Testis (tissue), 3 donors: ENCODE data around the gene TFPT. TPM values are rescaled to one million over a fixed set of nuclear protein-coding genes. Genes with fewer than 3 reads are reported as not detected.

ENCODE experiments used
- DNase-seq: peaks from one replicate; pipeline ENCODE4 v3.0.0-alpha.2; 2019
- H3K27ac ChIP-seq, 2 donors: fragments of 200-600 bp; sonication (generic); one replicate each; pipeline ENCODE4 v1.5.1; 2019
- H3K27me3 ChIP-seq: fragments of 200-600 bp; sonication (generic); one replicate; pipeline ENCODE4 v1.5.1; 2019
- H3K36me3 ChIP-seq: fragments of 200-600 bp; sonication (generic); one replicate; pipeline ENCODE4 v1.5.1; 2017; ENCODE audit warnings: low read depth; ENCODE audit errors: missing control alignments
- H3K4me1 ChIP-seq: fragments of 200-600 bp; sonication (generic); one replicate; pipeline ENCODE4 v1.5.1; 2019
- H3K4me3 ChIP-seq, 2 donors: fragments of 200-600 bp; sonication (generic); one replicate each; pipeline ENCODE4 v1.5.1; 2017 to 2019
- H3K9me3 ChIP-seq: fragments of 200-600 bp; sonication (generic); one replicate; pipeline ENCODE4 v1.5.1; 2017
- CTCF ChIP-seq, 3 experiments: fragments of 450-650 bp in 2 of 3; fragments of 200-600 bp in 1 of 3; sonication (generic) in 1 of 3; IDR thresholded peaks; one replicate each; pipeline ENCODE4 v1.5.1; 2016 to 2019; ENCODE audit warnings: antibody characterized with exemption in 3 of 3, mild to moderate bottlenecking in 2 of 3, moderate library complexity in 1 of 3
- POLR2A ChIP-seq: fragments of 450-650 bp; IDR thresholded peaks from one replicate; pipeline ENCODE4 v1.6.1; 2017; ENCODE audit warnings: antibody characterized with exemption, mild to moderate bottlenecking, moderate library complexity
- WGBS, 2 donors: methylation state at CpG; one replicate each; pipeline ENCODE4 v1.1.5; 2018; 5-methylcytosine and 5-hydroxymethylcytosine counted together
- intact Hi-C: fragments of 100-400 bp; cut with DNase I; formaldehyde crosslinking; loops from one replicate; pipeline ENCODE4 v1.15.1; 2023; ENCODE audit warnings: low total_unique reads
- polyA plus RNA-seq: library from polyadenylated mRNA; stranded (reverse); fragments of 350-450 nt; fragmentation: Illumina TruSeq; extraction: RNeasy Lipid Tissue Mini Kit (QIAGEN cat#74804); gene quantifications from one replicate; pipeline ENCODE4 v1.2.3, GENCODE V29; 2014; ENCODE audit warnings: low read depth, low replicate concordance; ENCODE audit not compliant: insufficient read depth
- total RNA-seq, 2 donors: library from RNA; depleted of rRNA; stranded (reverse); fragments of >200 nt; gene quantifications; one replicate each; pipeline ENCODE4 v1.2.3, GENCODE V29; 2016

Gene TFPT
- total and polyA plus RNA-seq, 3 donors from 2014 or later, result 11.2 to 16.0 (median 12.9) TPM

GRCh38 chr19:54069470-54069869 lies 46.0 kb downstream of the TFPT start:
- H3K27me3 ChIP-seq, result no peaks in the 10 kb centered on the region
- H3K4me1 ChIP-seq, result no peaks in the 10 kb centered on the region
- H3K4me3 ChIP-seq, result no peak overlapping the region
- H3K27ac ChIP-seq, result no peak overlapping the region
- no peak for DNase-seq
- intact Hi-C loops, result no loop called here
- no peaks in the 10 kb centered on the region for H3K36me3 ChIP-seq
- 63 to 67% methylated on average over 5 of the region's 5 CpGs for WGBS, 2 donors
- TF ChIP-seq POLR2A, result no peak
- TF ChIP-seq CTCF (IDR thresholded peaks at IDR 0.05), result no peak
- no peaks in the 10 kb centered on the region for H3K9me3 ChIP-seq

- 53 to 69% methylated on average over 34 of the region's 34 CpGs for WGBS, 2 donors
- H3K27me3 ChIP-seq, result no peaks in the 10 kb centered on the region
- no peaks in the 10 kb centered on the region for H3K9me3 ChIP-seq
- H3K4me3 ChIP-seq, result peak within 1 kb of the TSS in 1 of 2 donors; percentile 6
- no peak within 1 kb of the TSS for H3K27ac ChIP-seq
- intact Hi-C loops, result no loop called here
- H3K36me3 ChIP-seq, result no peaks in the 10 kb centered on the region
- no peak for DNase-seq
- TF ChIP-seq POLR2A (no peak), CTCF (IDR thresholded peaks at IDR 0.05) (no peak)
- H3K4me1 ChIP-seq, result no peaks in the 10 kb centered on the region
Measured at GRCh38 chr19:54063350-54064116, 51.9 kb downstream of the TFPT start, which contains the start of gene VSTM1. VSTM1 (minus strand) TSS chr19:54063897; CDS start chr19:54063777, 120 bp downstream.

GRCh38 chr19:54062643-54063042 lies 52.8 kb downstream of the TFPT start:
- no peaks in the 10 kb centered on the region for H3K36me3 ChIP-seq
- H3K27me3 ChIP-seq, result no peaks in the 10 kb centered on the region
- intact Hi-C loops, result no loop called here
- no peaks in the 10 kb centered on the region for H3K9me3 ChIP-seq
- WGBS, 2 donors, result 67 to 75% methylated on average over 9 of the region's 9 CpGs
- no peak overlapping the region for H3K27ac ChIP-seq
- no peaks in the 10 kb centered on the region for H3K4me1 ChIP-seq
- no peak for DNase-seq
- H3K4me3 ChIP-seq, result no peak overlapping the region
- TF ChIP-seq POLR2A, result no peak
- TF ChIP-seq CTCF (IDR thresholded peaks at IDR 0.05), result no peak

Other genes with a start within 250 kb of the TFPT start
- 10 to 100 TPM; 48.7 to 57.8 TPM for gene MYADM, start 247.8 kb downstream of the TFPT start, total RNA-seq
- gene MYADM, start 247.8 kb downstream of the TFPT start, polyA plus RNA-seq, result 128 TPM
- gene PRKCG, start 233.5 kb downstream of the TFPT start, total RNA-seq, result 10 to 100 TPM in 1 of 2 donors, 1 to 10 TPM in 1; 3.7 to 10.6 TPM
- gene PRKCG, start 233.5 kb downstream of the TFPT start, polyA plus RNA-seq, result 4.3 TPM
- under 1 TPM; 0.39 to 0.81 TPM for gene CACNG7, start 206.4 kb downstream of the TFPT start, total RNA-seq
- gene CACNG7, start 206.4 kb downstream of the TFPT start, polyA plus RNA-seq, result 0.53 TPM
- under 1 TPM; 0.62 to 0.94 TPM for gene CACNG8, start 152.7 kb downstream of the TFPT start, total RNA-seq
- 0.36 TPM for gene CACNG8, start 152.7 kb downstream of the TFPT start, polyA plus RNA-seq
- 1 to 10 TPM; 5.3 to 5.5 TPM for gene CACNG6, start 124.0 kb downstream of the TFPT start, total RNA-seq
- gene CACNG6, start 124.0 kb downstream of the TFPT start, polyA plus RNA-seq, result 2.1 TPM
- not detected for gene VSTM1, start 51.8 kb downstream of the TFPT start, total RNA-seq
- gene VSTM1, start 51.8 kb downstream of the TFPT start, polyA plus RNA-seq, result 1.4 TPM
- gene TARM1, start 34.3 kb downstream of the TFPT start, total RNA-seq, result under 1 TPM in 1 of 2 donors, not detected in 1; 0.37 TPM
- not detected for gene TARM1, start 34.3 kb downstream of the TFPT start, polyA plus RNA-seq
- 1 to 10 TPM; 1.2 to 1.7 TPM for gene OSCAR, start 14.9 kb downstream of the TFPT start, total RNA-seq
- 1.7 TPM for gene OSCAR, start 14.9 kb downstream of the TFPT start, polyA plus RNA-seq
- 10 to 100 TPM; 40.0 to 55.6 TPM for gene NDUFA3, start 12.8 kb downstream of the TFPT start, total RNA-seq
- gene NDUFA3, start 12.8 kb downstream of the TFPT start, polyA plus RNA-seq, result 251 TPM
- gene PRPF31, start 97 bp upstream of the TFPT start, total RNA-seq, result 10 to 100 TPM; 60.1 to 66.6 TPM
- gene PRPF31, start 97 bp upstream of the TFPT start, polyA plus RNA-seq, result 56.4 TPM
- 10 to 100 TPM; 79.3 to 79.9 TPM for gene CNOT3, start 22.1 kb upstream of the TFPT start, total RNA-seq
- 94.3 TPM for gene CNOT3, start 22.1 kb upstream of the TFPT start, polyA plus RNA-seq
- gene LENG1, start 44.1 kb upstream of the TFPT start, total RNA-seq, result 10 to 100 TPM; 10.2 to 12.8 TPM
- gene LENG1, start 44.1 kb upstream of the TFPT start, polyA plus RNA-seq, result 20.6 TPM
- under 1 TPM; 0.31 to 0.43 TPM for gene TMC4, start 57.5 kb upstream of the TFPT start, total RNA-seq
- gene TMC4, start 57.5 kb upstream of the TFPT start, polyA plus RNA-seq, result 4.1 TPM
- 100 to 1,000 TPM; 479 to 482 TPM for gene MBOAT7, start 73.9 kb upstream of the TFPT start, total RNA-seq
- gene MBOAT7, start 73.9 kb upstream of the TFPT start, polyA plus RNA-seq, result 218 TPM
- 100 to 1,000 TPM; 162 to 177 TPM for gene TSEN34, start 75.7 kb upstream of the TFPT start, total RNA-seq
- 73.1 TPM for gene TSEN34, start 75.7 kb upstream of the TFPT start, polyA plus RNA-seq
- gene RPS9, start 85.2 kb upstream of the TFPT start, total RNA-seq, result 1,000 to 10,000 TPM in 1 of 2 donors, 100 to 1,000 TPM in 1; 648 to 1,251 TPM
- 969 TPM for gene RPS9, start 85.2 kb upstream of the TFPT start, polyA plus RNA-seq
- 10 to 100 TPM in 1 of 2 donors, 1 to 10 TPM in 1; 3.6 to 11.0 TPM for gene LILRB3, start 107.3 kb upstream of the TFPT start, total RNA-seq
- gene LILRB3, start 107.3 kb upstream of the TFPT start, polyA plus RNA-seq, result 4.9 TPM
- gene LILRA6, start 127.1 kb upstream of the TFPT start, total RNA-seq, result 1 to 10 TPM in 1 of 2 donors, under 1 TPM in 1; 0.37 to 1.5 TPM
- gene LILRA6, start 127.1 kb upstream of the TFPT start, polyA plus RNA-seq, result 2.7 TPM
- gene LILRB5, start 141.6 kb upstream of the TFPT start, total RNA-seq, result 1 to 10 TPM; 1.9 to 4.4 TPM
- 8.7 TPM for gene LILRB5, start 141.6 kb upstream of the TFPT start, polyA plus RNA-seq
- under 1 TPM; 0.71 to 0.99 TPM for gene LILRB2, start 165.5 kb upstream of the TFPT start, total RNA-seq
- gene LILRB2, start 165.5 kb upstream of the TFPT start, polyA plus RNA-seq, result 3.0 TPM
- 1 to 10 TPM; 1.1 to 1.2 TPM for gene LILRA5, start 197.5 kb upstream of the TFPT start, total RNA-seq
- 1.4 TPM for gene LILRA5, start 197.5 kb upstream of the TFPT start, polyA plus RNA-seq
- under 1 TPM in 1 of 2 donors, not detected in 1; 0.81 TPM for gene LILRA4, start 223.5 kb upstream of the TFPT start, total RNA-seq
- 0.50 TPM for gene LILRA4, start 223.5 kb upstream of the TFPT start, polyA plus RNA-seq
- gene LAIR1, start 249.3 kb upstream of the TFPT start, total RNA-seq, result 1 to 10 TPM; 6.4 to 7.1 TPM
- gene LAIR1, start 249.3 kb upstream of the TFPT start, polyA plus RNA-seq, result 13.4 TPM